ENCODE data around the gene CAMTA1.

GRCh38 chr1:7589774-7590425 is 804.6 kb downstream of the CAMTA1 start:
- TF ChIP-seq EZH2 (IDR thresholded peaks at IDR 0.05; ENCODE audit: borderline replicate concordance, insufficient read depth, low read length, poor library complexity, severe bottlenecking) (no peak), CTCF (IDR thresholded peaks at IDR 0.05; ENCODE audit: poor library complexity, severe bottlenecking) (no peak), TAF1 (IDR thresholded peaks at IDR 0.05; ENCODE audit: low read depth) (no peak), POLR2AphosphoS5 (IDR thresholded peaks at IDR 0.05) (no peak), SMC3 (conservative IDR thresholded peaks at IDR 0.05; ENCODE audit: poor library complexity) (no peak), REST (IDR thresholded peaks at IDR 0.05; ENCODE audit: borderline replicate concordance) (no peak), RAD21 (conservative IDR thresholded peaks at IDR 0.05) (no peak), MXI1 (conservative IDR thresholded peaks at IDR 0.05; ENCODE audit: poor library complexity, severe bottlenecking) (no peak), EP300 (conservative IDR thresholded peaks at IDR 0.05; ENCODE audit: poor library complexity, severe bottlenecking) (no peak)

All from neural cell (in vitro differentiated cells).